ENCODE measurements around the gene TMTC1. TPM values are rescaled to one million over a fixed set of nuclear protein-coding genes. Genes with fewer than 3 reads are reported as not detected.

Gene TMTC1
- total RNA-seq, 1 donor from 2014 or later: 40.4 TPM

DNA sequence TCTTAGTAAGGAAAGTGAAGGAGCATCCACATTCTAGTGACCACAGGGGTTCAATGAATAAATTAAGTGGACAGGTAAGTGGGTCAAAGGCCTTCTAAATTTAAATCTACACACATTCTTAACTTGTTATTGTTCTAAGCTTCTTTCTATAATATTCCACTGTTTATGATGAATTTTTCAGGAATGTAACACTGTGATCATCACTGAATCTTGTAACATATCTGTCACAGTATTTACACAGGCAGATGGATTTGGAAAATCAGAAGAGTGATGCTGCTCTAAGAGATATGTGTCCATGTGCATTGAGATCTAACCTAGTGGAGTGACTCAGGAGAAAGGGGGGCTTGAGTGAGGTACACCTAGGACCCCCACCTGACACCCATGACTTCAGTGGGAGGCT, 170.8 kb downstream of the TMTC1 start:
- no peak for DNase-seq

DNA sequence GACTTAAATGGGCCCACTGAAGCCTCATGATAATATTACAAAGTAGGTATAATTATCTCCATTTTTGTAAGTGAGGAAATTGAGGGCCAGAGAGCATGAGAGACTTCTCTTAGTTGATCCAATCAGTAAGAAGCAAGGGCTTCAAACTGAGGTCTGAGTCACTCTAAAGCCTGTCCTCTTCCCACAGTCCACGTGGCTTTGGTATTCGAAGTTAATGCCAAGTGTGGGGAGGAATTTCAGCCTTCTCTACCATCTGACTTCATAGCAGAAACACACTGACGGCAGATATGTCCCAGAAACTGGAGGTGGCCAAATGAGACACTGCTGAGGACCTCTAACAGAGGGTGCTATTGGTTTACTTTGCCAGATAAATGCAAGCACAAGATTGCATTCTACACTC, 171.8 kb downstream of the TMTC1 start:
- no peak for DNase-seq

DNA sequence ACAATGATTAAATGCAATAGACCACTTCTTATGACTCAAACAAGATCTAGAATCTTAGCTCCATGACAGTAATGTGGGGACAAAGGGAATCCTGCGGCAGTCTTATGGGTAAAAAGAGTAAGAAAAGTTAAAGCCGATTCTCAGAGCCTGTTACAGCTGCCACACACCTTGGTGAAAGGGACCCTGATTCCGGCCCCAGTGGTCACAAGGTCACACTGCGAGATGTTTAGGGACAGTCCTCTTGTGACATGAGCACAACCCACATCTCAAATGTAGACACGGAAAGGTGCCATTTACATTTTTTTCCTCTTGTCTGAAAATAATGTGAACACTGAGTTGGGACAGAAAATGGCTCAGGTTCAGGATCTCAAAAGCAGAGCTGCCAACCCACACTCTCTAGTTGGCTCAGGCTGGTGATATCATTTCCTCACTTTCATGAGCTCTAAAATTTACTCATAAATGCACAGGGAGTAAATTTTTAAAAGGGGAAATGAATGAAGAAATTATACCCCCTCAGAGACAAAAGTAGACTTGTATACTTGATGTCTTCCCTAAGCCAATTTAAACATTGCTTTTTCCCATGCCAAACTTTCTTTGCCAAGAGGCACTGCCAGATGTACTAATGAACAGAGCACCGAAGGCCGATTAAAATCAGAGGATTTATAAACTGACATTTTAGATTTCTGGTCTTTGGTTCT, 173.1 kb downstream of the TMTC1 start:
- no peak for DNase-seq

DNA sequence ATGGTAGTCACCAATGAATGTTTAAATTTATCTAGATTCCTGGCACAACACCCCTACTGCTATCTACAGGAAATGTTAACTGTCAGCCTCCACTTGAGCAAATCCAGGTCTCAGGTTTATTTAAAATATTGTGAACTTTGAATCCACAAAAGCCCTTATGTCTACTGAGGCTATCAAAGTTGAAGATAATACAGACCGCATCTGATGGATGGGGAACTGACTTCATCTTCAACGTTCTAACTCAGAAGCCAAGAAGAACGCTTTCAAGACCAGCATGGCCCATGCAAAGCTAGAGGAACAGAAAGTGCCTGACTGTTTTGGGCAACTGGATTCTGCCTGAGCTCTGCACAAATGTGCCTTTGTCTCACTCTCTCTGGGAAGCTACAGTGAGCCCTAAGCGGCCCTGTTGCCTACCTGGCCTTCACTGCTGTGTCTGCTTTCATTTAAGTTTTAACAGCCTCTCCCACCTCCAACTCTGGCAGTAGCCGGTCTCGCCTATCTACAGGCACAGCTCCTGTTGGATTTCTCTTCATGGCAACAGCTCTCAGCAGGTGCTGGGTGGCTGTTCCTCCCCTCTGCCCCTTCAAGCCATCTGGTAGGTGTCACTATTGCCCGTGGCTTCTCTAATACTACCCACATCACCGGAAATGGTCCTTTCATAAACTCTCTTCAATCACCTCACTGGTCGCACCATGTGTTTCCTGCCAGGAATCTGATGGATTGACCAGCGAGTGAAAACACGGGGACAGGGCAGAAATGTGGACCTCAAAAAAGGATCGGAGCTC, 174.1 kb downstream of the TMTC1 start:
- no peak for DNase-seq

DNA sequence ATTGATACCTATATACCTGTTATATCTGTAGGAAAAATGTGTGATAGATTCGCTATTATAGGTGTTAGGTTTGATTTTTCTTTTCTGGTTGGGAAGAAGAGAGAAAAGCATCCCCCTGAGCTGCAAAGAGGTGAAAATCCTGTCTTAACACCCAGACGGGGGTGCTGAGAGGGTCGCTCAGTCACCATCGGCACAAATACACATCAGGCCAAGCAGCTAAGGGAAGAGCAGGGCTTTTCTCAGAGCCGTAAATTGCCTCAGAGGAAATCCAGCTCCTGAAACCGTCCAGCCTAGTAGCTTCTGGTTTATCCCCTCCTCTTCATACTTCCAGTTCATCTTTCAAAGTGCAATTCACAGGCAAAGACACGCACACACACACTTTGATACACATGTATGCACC, 175.2 kb downstream of the TMTC1 start:
- no peak for DNase-seq

DNA sequence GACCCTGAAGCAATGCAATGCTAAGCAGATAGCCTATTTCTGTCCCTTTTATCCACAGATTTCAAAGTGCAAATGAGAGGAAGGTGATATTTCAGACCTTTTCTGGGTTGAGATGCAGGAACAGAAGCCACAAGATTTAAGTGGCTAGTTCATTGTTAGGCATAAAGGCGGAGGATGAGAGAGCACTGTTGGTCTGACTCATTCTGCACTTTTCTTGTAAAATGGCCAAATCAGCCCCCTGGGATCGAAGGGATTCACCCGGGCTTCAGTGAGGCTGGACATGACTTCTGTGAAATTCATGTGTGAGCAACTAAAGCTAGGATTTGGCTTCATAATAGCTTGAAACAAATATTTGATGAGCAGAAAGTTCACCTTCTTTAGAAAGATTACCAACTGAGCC, 184.4 kb downstream of the TMTC1 start:
- DNase-seq: no peak

DNA sequence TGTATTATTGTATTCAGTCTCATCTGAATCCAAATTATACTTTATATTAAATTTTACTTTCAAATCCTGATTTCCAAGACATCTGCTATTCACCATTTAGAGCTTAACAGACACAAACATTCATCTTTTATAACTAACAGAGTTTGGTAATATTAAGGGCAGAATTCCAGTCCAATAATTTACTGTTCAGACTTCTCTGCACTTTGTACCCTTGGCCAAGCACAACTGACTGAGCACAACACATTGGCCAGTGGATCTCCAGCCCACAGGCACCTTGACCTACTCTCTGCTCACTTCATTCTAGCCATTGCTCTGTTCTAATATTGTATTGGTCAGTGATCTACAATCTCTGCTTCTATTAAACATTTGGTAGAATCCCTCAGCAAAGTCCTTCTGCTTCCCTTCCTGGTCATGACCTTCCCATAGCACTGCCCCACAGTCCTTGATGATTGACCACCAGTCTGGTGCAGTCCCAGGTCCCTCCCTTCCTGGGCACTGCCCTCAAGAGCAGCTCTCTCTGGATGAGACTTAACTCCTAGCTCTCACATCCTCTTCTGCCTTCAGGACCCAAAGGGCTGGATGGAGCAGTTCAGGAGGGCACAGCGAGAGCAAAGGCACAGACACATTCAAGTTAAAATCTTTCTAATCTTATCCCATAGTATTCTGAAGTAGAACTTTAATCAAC, 188.5 kb downstream of the TMTC1 start:
- no peak for DNase-seq

DNA sequence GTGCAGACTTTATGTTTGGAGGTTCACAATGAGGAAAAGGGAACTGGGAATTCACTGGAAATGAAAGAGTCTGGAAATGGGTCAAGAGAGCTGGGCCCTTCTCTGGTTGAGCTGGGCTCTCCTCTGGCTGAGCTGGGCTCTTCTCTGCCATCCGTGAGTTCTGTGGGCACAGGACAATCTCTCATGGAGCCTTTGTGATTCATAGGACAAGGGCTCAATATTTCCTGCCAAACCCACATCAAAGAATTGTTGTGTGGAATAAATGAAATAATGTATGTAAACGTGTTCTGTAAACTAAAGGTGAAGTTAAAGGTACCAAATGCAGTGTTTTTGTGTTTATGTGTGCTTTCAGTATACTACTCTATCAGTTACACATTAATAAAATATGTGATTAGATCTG, 190.7 kb downstream of the TMTC1 start:
- DNase-seq: no peak

DNA sequence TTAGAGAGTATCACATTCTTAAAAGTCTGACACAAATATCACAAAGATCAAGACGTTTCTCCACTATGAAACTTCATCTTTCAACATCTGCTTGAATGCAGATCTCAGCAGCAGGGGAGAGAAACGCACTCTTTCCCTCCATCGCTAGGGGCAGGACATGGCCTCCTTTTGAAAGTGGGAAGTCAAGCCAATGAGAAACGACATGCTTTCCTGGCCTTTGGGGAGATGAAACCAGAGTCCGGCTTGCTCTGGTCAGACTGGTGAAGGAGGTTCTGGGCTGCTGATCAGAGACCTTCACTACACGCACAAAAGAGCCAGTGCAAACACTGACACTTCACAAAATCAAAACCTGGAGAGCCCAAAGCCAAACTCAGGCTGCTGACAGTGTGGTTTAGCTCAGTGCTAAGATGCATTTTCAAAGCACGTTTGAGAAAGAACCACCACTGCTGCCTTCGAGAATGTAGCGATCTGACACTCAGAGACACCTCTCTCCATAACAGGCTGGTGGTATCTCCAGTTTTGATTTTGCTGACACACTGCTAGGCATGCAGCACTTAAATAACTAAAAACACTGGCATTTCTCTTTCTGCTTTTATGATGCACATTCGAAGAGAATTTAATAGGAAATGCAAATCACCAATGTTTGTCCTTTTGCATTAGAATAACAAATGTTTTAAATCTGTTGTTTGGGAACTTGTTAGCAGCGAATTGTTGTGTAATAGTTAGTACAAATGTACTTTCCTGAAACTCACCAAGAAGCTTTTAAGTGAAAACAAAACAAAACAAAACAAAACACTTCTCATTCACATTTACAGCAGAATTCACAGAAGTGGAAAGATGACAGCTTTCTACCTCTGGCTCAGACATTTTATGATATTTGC, 192.4 kb downstream of the TMTC1 start:
- DNase-seq: no peak

DNA sequence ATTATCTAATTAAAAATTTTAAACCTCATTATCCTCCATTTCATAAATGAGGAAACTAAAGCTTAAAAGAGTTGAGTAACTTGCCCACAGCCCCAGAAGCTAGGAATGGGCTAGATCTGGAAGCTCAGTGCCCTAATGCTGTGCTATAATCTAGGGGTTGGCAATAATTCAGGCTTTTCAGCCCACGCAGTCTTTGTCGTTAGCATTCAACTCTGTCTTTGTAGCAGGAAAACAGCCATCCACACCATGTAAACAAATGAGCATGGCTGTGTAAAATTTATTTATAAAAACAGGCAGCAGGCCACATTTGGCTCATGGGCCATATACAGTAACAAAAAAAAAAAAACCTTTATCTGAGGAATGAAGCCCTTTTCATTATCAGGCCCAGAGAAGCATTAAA, 193.9 kb downstream of the TMTC1 start:
- DNase-seq: no peak

DNA sequence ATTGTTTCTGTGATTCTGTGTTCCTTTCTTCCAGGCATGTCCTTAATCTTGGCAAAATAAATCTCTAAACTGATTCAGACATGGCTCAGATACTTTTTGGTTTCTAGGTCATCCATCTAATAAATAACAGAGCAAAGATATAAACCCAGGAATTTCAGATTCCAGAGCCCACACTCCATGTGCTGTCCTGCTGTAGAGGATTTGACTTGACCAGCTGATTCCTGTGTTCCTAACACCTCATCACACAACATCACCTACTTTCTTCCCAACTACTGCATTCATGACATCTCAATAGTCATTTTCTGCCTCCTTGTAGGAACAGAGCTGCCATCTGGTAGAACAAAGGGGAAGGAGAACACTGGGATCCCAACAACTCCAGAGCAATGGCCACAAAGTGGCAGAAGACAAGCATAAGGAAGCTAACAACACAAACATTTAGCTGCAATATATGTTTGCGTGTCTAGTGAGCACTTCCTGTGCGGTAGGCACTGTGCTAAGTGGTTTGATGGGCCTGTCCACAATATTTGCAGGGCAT, 194.4 kb downstream of the TMTC1 start:
- no peak for DNase-seq

DNA sequence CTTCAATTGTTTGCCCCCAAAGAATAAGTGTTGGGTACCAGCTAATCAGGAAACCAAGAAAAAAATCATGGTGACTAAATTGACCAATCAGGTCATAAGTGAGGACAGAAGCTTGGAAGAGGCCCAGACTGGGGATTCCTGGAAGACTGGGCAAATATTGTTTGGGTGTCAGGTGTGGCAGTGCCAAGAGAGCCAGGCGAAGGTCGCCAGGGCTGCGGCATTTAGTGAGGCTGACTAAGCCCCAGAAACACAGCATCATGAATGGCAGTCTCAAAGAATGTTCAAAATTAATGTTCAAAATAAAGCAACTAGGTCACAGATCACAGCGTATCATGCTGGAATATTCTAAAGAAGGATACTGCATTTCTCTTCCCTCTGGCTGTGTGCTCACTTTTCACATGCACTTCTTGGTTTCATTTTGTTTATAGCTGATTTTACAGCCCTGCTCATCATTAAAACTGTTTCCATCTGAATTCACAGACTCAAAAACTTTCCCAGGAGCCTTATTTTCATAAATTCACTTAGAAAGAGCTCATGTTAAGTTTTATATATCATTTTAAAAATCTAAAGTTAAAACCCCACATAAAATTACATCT, 201.0 kb downstream of the TMTC1 start:
- DNase-seq: no peak

DNA sequence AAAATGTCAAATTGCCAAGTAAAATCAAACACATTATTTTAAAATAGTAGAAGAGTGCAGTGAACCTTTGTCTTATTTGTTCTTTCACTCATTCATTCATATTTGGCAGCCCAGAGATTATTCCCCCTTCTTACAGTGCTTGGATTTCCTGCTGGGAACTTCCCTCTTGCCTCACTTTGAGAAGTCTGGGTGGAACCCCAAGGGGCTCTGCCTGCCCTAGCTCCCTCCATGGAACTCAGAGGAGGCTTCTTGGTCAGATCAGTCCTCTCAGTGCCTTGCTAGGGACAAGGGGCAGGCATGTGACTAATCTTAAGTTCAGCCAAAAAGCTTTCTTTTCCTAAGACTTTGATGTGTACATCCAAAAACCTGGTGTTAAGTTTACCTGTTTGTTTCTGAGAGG, 201.6 kb downstream of the TMTC1 start:
- no peak for DNase-seq

DNA sequence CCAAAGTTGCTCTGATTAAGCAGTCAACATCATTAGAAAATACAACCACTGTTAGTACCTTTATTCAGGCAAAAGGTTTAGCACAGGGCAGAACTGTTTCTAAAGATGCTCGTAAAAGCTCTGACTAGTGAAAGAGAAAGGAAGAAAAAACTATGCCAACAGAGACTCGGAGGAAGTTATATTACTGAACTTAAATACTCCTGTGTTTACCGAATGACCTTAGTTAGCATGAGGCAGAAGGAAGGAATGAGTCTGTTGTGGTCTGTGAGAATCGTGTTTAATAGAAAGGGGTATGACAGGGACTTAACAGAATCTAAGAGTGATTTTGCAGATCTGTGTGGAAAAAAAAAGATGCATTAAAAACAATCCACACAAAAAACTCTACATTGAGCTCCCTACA, 202.1 kb downstream of the TMTC1 start:
- DNase-seq: no peak

DNA sequence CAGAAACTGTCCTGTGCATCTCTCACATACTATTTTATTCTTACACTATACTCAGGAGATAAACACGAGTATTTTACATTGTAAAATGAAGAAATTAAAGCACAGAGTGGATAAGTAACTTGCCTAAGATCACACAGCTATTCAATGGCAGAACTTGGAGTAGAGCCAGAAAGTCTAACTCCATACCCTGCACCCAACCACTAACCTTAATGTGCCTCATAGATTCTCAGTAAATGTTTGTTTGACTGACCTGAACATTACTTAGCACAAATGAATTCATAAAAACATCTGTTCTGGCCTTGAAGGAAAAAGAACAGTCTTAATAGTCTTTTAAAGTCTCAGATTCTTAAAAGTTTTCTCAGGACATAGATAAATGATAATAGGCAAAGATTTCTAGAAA, 202.8 kb downstream of the TMTC1 start:
- DNase-seq: no peak

DNA sequence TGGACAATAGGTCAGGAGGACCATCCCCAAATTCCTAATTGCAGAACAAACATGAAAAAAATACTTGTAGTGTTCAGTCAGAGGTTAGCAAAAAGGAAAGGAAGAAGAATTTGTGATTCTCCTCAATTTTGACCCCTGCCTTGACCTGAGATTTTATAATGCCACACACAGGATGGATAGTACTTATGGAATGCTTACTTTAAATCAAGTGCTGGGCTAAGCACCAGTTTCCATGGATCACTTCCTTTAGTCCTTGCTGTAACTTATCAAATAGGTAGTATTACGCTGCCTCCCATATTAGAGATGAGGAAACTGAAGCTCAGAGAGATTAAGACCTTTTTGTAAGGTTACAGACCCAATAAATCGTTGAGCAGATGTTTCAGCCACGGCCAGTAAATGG, 205.0 kb downstream of the TMTC1 start:
- DNase-seq: no peak

DNA sequence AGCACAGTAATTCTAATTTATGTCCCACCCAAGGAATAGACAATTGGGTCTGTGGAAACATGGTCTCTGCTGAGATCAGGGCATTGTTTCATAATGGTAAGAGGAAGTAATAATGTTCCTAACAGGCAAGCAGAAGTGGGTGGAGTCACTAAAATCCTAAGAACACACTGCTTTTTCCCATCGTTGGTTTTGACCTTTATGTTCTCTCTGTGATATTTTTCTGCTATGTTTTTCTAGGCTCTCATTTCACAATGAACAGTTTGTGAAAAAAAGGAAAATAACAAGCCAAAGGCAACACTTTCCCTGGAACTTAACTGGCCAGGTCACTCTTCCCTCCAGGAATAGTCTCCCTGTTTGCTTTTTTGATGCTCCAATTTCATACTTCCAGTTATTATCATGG, 205.7 kb downstream of the TMTC1 start:
- no peak for DNase-seq

DNA sequence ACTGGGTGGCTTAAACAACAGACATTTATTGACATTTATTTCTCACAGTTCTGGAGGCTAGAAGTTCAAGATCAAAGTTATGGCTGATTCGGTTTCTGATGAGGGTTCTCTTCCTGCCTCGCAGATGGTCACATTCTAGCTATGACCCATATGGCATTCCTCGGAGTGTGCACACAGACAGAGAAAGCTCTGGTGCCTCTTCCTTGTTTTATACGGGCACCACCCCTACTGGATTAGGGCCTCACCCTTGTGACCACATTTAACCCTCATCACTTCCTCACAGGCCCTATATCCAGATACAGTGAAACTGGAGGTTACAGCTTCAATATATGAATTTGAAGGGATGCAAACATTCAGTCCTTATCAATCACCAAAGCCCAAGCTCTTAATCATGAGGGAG, 209.2 kb downstream of the TMTC1 start:
- DNase-seq: no peak

DNA sequence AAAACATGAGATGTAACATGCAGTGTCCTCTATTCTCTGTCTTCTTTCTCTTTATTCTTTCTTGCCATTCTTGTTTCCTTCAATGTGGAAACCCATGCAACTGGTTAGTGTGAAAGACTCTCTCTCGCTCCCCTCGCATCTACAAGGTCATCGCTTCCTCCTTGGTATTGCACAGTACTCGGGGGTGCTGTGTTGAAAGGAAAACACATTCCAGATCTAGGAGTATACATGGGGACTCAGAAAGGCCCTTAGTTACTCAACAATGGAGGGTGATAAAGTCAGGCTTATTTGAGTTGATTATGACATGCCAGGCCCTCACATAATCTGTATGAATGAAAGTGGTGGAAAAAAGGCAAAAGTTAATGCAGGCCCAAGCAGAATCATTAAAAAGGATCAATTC, 210.8 kb downstream of the TMTC1 start:
- DNase-seq: no peak

DNA sequence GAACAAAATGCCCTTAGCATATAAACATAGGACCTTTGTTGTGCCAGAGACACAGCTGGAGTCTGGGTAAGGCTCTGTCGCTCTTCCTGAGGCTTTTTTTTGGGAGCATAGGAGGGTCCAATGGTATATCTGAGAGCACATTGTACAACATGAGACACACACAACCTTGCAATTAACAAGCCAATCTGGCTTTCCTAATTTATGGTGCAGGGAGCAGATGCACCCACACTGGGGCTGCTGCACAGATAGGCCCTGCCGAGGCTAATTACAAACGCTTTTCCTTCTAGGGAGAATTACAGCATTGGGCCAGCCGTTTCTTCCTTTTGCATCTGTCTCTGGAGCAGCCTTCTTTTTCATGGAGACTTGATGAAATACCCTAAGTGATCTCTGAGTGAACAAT, 211.3 kb downstream of the TMTC1 start:
- no peak for DNase-seq

DNA sequence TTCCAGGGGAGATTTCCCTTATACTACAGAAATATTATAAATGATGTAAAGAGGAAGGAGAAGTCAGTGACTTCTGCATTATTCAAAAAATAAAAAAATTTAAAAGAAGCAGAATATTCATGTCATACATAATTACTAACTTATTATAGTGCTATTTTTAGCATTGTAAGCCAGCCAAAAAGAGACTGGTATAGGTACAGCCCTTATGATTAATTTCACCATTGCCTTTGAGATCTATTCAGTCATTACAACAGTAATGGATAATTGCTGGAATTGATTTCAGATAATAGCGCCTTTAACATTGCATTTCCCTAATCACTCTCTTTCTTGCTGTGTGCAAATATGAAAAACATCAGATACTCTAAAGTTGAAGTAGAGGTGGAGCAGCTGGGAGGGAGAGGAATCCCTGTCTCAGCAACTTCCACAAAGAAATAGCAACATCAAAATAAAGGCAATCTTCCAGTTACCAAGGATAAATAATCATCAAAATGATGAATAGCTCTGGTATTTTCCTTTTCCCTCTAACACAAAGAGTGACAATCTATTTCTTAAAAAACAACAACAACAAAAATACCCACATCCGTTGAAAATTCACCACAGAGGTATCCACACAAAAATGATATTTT, 214.5 kb downstream of the TMTC1 start:
- DNase-seq: no peak

Measured in occipital lobe (tissue), 2 donors.